Epithelial cell of proximal tubule (primary cell): ENCODE measurements around the gene ZNF264. TPM values are rescaled to one million over a fixed set of nuclear protein-coding genes. Genes with fewer than 3 reads are reported as not detected.
A peak's percentile ranks its signal among the peaks of the same experiment; 100 is the strongest.

ENCODE experiments used
- DNase-seq: peaks from one replicate; pipeline ENCODE4 v3.0.0-alpha.2; 2011; ENCODE audit warnings: low read depth
- H3K4me3 ChIP-seq: 2 replicates; pipeline ENCODE4 v1.5.1; 2011; ENCODE audit warnings: low read depth, mild to moderate bottlenecking, low read length
- CTCF ChIP-seq: conservative IDR thresholded peaks from 2 replicates; pipeline ENCODE4 v1.5.1; 2012; ENCODE audit warnings: low read depth, mild to moderate bottlenecking, low read length
- total RNA-seq: library from RNA; depleted of rRNA; stranded (reverse); fragments of >200 nt; gene quantifications from 2 replicates; pipeline ENCODE4 v1.2.3, GENCODE V29; 2015

The ZNF264 gene
- total RNA-seq, 1 donor from 2014 or later = 9.6 TPM

GRCh38 chr19:57212109-57212508 is 20.8 kb downstream of the ZNF264 start:
- TF ChIP-seq CTCF = no peak
- no peak for DNase-seq
- H3K4me3 ChIP-seq = no peak overlapping the region

GRCh38 chr19:57227502-57227901 is 36.2 kb downstream of the ZNF264 start:
- TF ChIP-seq CTCF = no peak
- no peak overlapping the region for H3K4me3 ChIP-seq
- DNase-seq = no peak

- no peak overlapping the region for H3K4me3 ChIP-seq
- no peak for DNase-seq
- TF ChIP-seq CTCF = no peak
Observed at GRCh38 chr19:57231686-57232085, 40.4 kb downstream of the ZNF264 start.

- DNase-seq = no peak
- no peak for TF ChIP-seq CTCF
- H3K4me3 ChIP-seq = no peak overlapping the region
Observed at GRCh38 chr19:57233207-57233606, 41.9 kb downstream of the ZNF264 start.

GRCh38 chr19:57239982-57240310 is 48.6 kb downstream of the ZNF264 start:
- TF ChIP-seq CTCF = no peak
- DNase-seq = no peak
- peak overlapping the region; percentile 68 for H3K4me3 ChIP-seq

- DNase-seq = peak; percentile 61
- peak; percentile 5 for TF ChIP-seq CTCF
- peak within 1 kb of the TSS; percentile 68 for H3K4me3 ChIP-seq
Observed at GRCh38 chr19:57240311-57241090, 49.2 kb downstream of the ZNF264 start, which contains the start of gene ZNF805. TSS of gene ZNF805 (plus strand) at chr19:57240632. CDS start at chr19:57240892, 260 bp downstream.

- no peak for DNase-seq
- TF ChIP-seq CTCF = no peak
- peak overlapping the region; percentile 68 for H3K4me3 ChIP-seq
Observed at GRCh38 chr19:57241176-57241575, 49.9 kb downstream of the ZNF264 start.
